Spleen (tissue), 11 donors: ENCODE data around the gene ZNF648. TPM values are rescaled to one million over a fixed set of nuclear protein-coding genes. Genes with fewer than 3 reads are reported as not detected.
A peak's percentile ranks its signal among the peaks of the same experiment; 100 is the strongest.

Source experiments
- DNase-seq: peaks from one replicate; pipeline ENCODE4 v3.0.0-alpha.2; 2020
- H3K27ac ChIP-seq, 8 donors: fragments of 200-600 bp; sonication (generic) in 7 of 8; 1 replicate in 4 of 8; 2 replicates in 4 of 8; pipeline versions ENCODE4 v1.5.0 to v1.8.0; 2016 to 2021; ENCODE audit warnings: inconsistent platforms in 4 of 8, mild to moderate bottlenecking in 4 of 8, moderate library complexity in 1 of 8
- H3K27me3 ChIP-seq, 7 donors: fragments of 200-600 bp; sonication (generic) in 6 of 7; replicated peaks in 1 of 7; 1 replicate in 4 of 7; 2 replicates in 3 of 7; pipeline versions ENCODE4 v1.5.0 to v1.8.0; 2016 to 2021; ENCODE audit warnings: inconsistent platforms in 3 of 7, mild to moderate bottlenecking in 1 of 7
- H3K36me3 ChIP-seq, 6 donors: fragments of 200-600 bp; sonication (generic) in 5 of 6; 1 replicate in 4 of 6; 2 replicates in 2 of 6; pipeline versions ENCODE4 v1.5.0 to v1.8.0; 2016 to 2021; ENCODE audit warnings: inconsistent platforms in 2 of 6
- H3K4me1 ChIP-seq, 6 donors: fragments of 200-600 bp; sonication (generic) in 5 of 6; 1 replicate in 3 of 6; 2 replicates in 3 of 6; pipeline versions ENCODE4 v1.5.0 to v1.8.0; 2016 to 2021; ENCODE audit warnings: inconsistent platforms in 3 of 6
- H3K4me3 ChIP-seq, 8 donors: fragments of 200-600 bp; sonication (generic) in 7 of 8; 1 replicate in 4 of 8; 2 replicates in 4 of 8; pipeline versions ENCODE4 v1.5.0 to v1.8.0; 2016 to 2021; ENCODE audit warnings: inconsistent platforms in 4 of 8, mild to moderate bottlenecking in 4 of 8, moderate library complexity in 2 of 8
- H3K9me3 ChIP-seq, 8 donors: fragments of 200-600 bp; sonication (generic) in 7 of 8; 1 replicate in 4 of 8; 2 replicates in 4 of 8; pipeline versions ENCODE4 v1.5.0 to v1.8.0; 2016 to 2021; ENCODE audit warnings: inconsistent platforms in 4 of 8
- POLR2A ChIP-seq, 3 donors: fragments of 450-650 bp; IDR thresholded peaks; one replicate each; pipeline ENCODE4 v1.5.1; 2017; ENCODE audit warnings: antibody characterized with exemption in 3 of 3, mild to moderate bottlenecking in 1 of 3
- POLR2AphosphoS5 ChIP-seq, 3 donors: sonication (generic); formaldehyde crosslinking; IDR thresholded peaks; one replicate each; pipeline ENCODE4 v1.5.1; 2017; ENCODE audit warnings: antibody characterized with exemption in 3 of 3
- WGBS, 5 donors: extraction: QIAGEN DNeasy Blood & Tissue Kit in 3 of 5; methylation state at CpG; one replicate each; pipeline versions ENCODE4 v1.1.5 to v1.1.7; 2013 to 2018; 5-methylcytosine and 5-hydroxymethylcytosine counted together
- intact Hi-C: fragments of 100-400 bp; cut with DNase I; formaldehyde crosslinking; loops from one replicate; pipeline ENCODE4 v1.15.0; 2023; ENCODE audit warnings: low total_unique reads
- polyA plus RNA-seq, 3 donors: library from polyadenylated mRNA; stranded (reverse); fragments of 200-250 nt; gene quantifications; one replicate each; pipeline ENCODE4 v1.2.1, GENCODE V29; 2013
- total RNA-seq, 7 donors: library from RNA; depleted of rRNA in 3 of 7; stranded (reverse); fragments of >200 nt in 3 of 7; fragmentation: NEBNext Ultra II Directional in 4 of 7; extraction: Animal tissue kit (Norgen Biotek cat#: 25700) in 4 of 7; gene quantifications; one replicate each; pipeline versions ENCODE4 v1.1.0 to v1.2.1, GENCODE V29; 2016 to 2021
- TF ChIP-seq, protein P1 (sequence below), 11 experiments: fragments of 200-600 bp in 7 of 11; fragments of 450-650 bp in 4 of 11; sonication (generic) in 4 of 11; IDR thresholded peaks in 8 of 11; conservative IDR thresholded peaks in 3 of 11; 1 replicate in 7 of 11; 2 replicates in 4 of 11; pipeline versions ENCODE4 v1.4.0 to v1.8.0; 2016 to 2021; ENCODE audit warnings: antibody characterized with exemption in 11 of 11, inconsistent platforms in 4 of 11, mild to moderate bottlenecking in 1 of 11
- donor health status: healthy with polysubstance abuse.
- donor health status: DM: no; HTN: no; CAD: no; lungs with moderate emphysema.
- donor health status: DM: no; HTN: no; CAD: no.
- donor health status: Bipolar disorder and iron deficiency.
- donor health status: healthy.
- donor health status: DM: no; HTN: no; CAD: no.
- donor health status: DM: yes; HTN: yes; CAD: no.

The ZNF648 gene
- total and polyA plus RNA-seq, 10 donors = 0.26 TPM; not detected in 9

DNA sequence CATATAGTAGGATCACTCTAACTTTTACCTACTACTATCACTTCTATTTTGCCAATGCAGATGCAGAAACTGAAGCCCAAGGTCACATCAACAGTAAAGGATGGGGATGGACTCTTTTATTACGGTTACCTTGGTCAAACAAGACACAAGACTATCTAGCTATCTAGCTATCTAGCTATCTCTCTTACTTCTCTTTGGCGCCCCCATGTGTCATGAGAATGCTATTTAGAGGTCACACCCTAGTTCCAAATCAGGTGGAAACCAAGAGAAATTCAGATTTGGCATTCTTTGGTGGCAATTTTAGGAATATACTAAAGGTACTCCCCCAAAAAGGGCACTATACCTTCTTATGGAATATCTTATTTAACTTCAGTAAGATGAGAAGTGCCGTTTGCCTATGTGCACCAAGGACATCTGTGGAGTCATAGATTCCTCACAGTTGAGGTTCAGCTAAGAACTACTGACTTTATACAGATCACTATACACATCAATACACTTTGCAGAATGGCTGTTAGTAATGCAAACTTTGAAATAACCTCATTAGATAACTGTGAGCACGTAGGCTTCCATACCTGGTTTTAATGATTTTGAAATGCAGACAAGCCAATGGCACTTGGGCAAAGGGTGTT, 6.7 kb downstream of the ZNF648 start:
- Histone ChIP-seq H3K4me3 (no peak overlapping the region), H3K27me3 (peaks cover 0 to 52% (median 29%) of the 10 kb centered on the region in 7 donors), H3K9me3 (no peaks in the 10 kb centered on the region), H3K27ac (no peak overlapping the region), H3K36me3 (no peaks in the 10 kb centered on the region), H3K4me1 (peaks cover 0 to 7% (median 3%) of the 10 kb centered on the region in 6 donors)
- intact Hi-C loops = loop anchor here (10.0 kb wide), 1 partner anchor 580 kb away; no protein-coding TSS in a partner anchor
- DNase-seq = no peak
- 32 to 43% (median 37%) methylated on average over 4 of the region's 4 CpGs for WGBS, 5 donors
- no peak for TF ChIP-seq POLR2A (IDR thresholded peaks at IDR 0.05)
- TF ChIP-seq, protein P1, sequence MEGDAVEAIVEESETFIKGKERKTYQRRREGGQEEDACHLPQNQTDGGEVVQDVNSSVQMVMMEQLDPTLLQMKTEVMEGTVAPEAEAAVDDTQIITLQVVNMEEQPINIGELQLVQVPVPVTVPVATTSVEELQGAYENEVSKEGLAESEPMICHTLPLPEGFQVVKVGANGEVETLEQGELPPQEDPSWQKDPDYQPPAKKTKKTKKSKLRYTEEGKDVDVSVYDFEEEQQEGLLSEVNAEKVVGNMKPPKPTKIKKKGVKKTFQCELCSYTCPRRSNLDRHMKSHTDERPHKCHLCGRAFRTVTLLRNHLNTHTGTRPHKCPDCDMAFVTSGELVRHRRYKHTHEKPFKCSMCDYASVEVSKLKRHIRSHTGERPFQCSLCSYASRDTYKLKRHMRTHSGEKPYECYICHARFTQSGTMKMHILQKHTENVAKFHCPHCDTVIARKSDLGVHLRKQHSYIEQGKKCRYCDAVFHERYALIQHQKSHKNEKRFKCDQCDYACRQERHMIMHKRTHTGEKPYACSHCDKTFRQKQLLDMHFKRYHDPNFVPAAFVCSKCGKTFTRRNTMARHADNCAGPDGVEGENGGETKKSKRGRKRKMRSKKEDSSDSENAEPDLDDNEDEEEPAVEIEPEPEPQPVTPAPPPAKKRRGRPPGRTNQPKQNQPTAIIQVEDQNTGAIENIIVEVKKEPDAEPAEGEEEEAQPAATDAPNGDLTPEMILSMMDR (IDR thresholded peaks at IDR 0.05 in 8 of 11, conservative IDR thresholded peaks at IDR 0.05 in 3 of 11) = peak in 10 of 11 experiments; percentile 10 to 69 (median 52)

DNA sequence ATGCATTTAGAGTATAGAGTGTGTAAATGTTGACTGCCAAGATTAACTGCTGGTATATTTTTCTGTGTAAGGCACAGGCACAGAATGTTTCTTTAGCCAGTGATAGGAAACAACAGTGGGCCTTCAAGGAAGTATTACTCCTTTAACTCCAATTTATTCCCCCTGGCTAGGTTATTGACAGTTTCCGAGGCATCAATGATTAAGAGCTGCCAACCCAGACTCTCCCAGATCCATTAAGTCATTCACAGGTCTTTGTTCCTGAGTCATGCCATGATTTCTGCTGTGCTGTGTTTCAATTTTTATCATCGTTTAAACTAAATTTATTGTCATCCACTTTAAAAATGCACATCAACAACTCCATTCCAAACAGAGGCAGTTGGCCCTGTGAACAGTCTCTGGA, 9.2 kb downstream of the ZNF648 start:
- H3K9me3 ChIP-seq = no peaks in the 10 kb centered on the region
- H3K27me3 ChIP-seq = peaks cover 0 to 29% (median 13%) of the 10 kb centered on the region in 7 donors
- WGBS, 5 donors = 84 to 94% (median 88%) methylated on average over 2 of the region's 2 CpGs
- H3K4me3 ChIP-seq = no peak overlapping the region
- no peaks in the 10 kb centered on the region for H3K36me3 ChIP-seq
- TF ChIP-seq POLR2A (IDR thresholded peaks at IDR 0.05) (no peak), POLR2AphosphoS5 (IDR thresholded peaks at IDR 0.05) (no peak)
- TF ChIP-seq, protein P1 (IDR thresholded peaks at IDR 0.05 in 8 of 11, conservative IDR thresholded peaks at IDR 0.05 in 3 of 11) = no peak
- intact Hi-C loops = loop anchor here (10.0 kb wide), 1 partner anchor 578 kb away; no protein-coding TSS in a partner anchor
- DNase-seq = no peak
- peaks cover 0 to 7% (median 3%) of the 10 kb centered on the region in 6 donors for H3K4me1 ChIP-seq
- no peak overlapping the region for H3K27ac ChIP-seq

DNA sequence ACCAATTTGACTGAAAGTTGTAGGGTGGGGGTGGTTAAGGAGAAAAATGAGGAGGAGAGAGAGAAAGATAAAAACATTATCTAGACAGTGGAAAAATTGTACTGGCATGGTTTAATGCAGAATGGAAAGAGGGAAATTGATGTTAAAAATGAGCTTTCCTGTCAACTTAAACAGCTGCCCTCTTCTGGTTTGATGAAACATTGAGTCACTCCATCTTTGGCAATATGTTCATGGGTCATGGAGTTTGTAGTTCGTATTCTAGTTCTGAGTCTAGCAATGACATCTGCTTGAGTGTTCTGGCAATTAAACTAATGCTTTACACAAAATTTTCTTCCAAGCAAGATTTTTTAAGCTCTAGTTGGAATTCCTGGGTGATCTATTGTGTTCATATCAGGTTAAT, 9.6 kb downstream of the ZNF648 start:
- WGBS, 5 donors = 43 to 84% (median 69%) methylated on average over 1 of the region's 1 CpG
- Histone ChIP-seq H3K27ac (no peak overlapping the region), H3K4me3 (no peak overlapping the region), H3K36me3 (no peaks in the 10 kb centered on the region), H3K27me3 (peaks cover 0 to 25% (median 9%) of the 10 kb centered on the region in 7 donors), H3K4me1 (peaks cover 0 to 4% (median 2%) of the 10 kb centered on the region in 6 donors), H3K9me3 (no peaks in the 10 kb centered on the region)
- TF ChIP-seq POLR2A (IDR thresholded peaks at IDR 0.05) (no peak), POLR2AphosphoS5 (IDR thresholded peaks at IDR 0.05) (no peak)
- TF ChIP-seq, protein P1 (IDR thresholded peaks at IDR 0.05 in 8 of 11, conservative IDR thresholded peaks at IDR 0.05 in 3 of 11) = no peak
- intact Hi-C loops = loop anchor here (10.0 kb wide), 1 partner anchor 577 kb away; no protein-coding TSS in a partner anchor
- DNase-seq = no peak
